Progenitor cell of endocrine pancreas (in vitro differentiated cells): ENCODE results near the gene RP2. TPM values are rescaled to one million over a fixed set of nuclear protein-coding genes. Genes with fewer than 3 reads are reported as not detected.

ENCODE experiments used
- DNase-seq: peaks from one replicate; pipeline ENCODE4 v3.0.0; 2021; ENCODE audit warnings: low spot score; ENCODE audit not compliant: unreplicated experiment
- H3K27ac Mint-ChIP-seq: 2 replicates; pipeline ENCODE4 v1.8.0; 2021; ENCODE audit warnings: mild to moderate bottlenecking, moderate library complexity, mixed read lengths
- H3K27me3 Mint-ChIP-seq: 2 replicates; pipeline ENCODE4 v1.8.0; 2021; ENCODE audit warnings: mixed read lengths
- H3K36me3 Mint-ChIP-seq: 2 replicates; pipeline ENCODE4 v1.8.0; 2022; ENCODE audit warnings: mixed read lengths; ENCODE audit not compliant: insufficient read depth
- H3K4me1 Mint-ChIP-seq: 2 replicates; pipeline ENCODE4 v1.8.0; 2021; ENCODE audit warnings: low read depth, mixed read lengths
- H3K4me3 Mint-ChIP-seq: 2 replicates; pipeline ENCODE4 v1.8.0; 2021; ENCODE audit warnings: low read depth, mild to moderate bottlenecking, moderate library complexity, mixed read lengths
- H3K9me3 Mint-ChIP-seq: 2 replicates; pipeline ENCODE4 v1.8.0; 2021; ENCODE audit warnings: low read depth, mixed read lengths
- total RNA-seq: library from RNA; stranded (reverse); gene quantifications from 2 replicates; pipeline ENCODE4 v1.2.1, GENCODE V29; 2021
- TF ChIP-seq, protein P1 (sequence below): fragments of 200-600 bp; sonication (generic); IDR thresholded peaks from one replicate; pipeline ENCODE4 v1.5.0; 2021; ENCODE audit warnings: antibody characterized with exemption, mild to moderate bottlenecking; ENCODE audit not compliant: unreplicated experiment

RP2 gene
- total RNA-seq, 1 donor from 2014 or later = 9.3 TPM

DNA sequence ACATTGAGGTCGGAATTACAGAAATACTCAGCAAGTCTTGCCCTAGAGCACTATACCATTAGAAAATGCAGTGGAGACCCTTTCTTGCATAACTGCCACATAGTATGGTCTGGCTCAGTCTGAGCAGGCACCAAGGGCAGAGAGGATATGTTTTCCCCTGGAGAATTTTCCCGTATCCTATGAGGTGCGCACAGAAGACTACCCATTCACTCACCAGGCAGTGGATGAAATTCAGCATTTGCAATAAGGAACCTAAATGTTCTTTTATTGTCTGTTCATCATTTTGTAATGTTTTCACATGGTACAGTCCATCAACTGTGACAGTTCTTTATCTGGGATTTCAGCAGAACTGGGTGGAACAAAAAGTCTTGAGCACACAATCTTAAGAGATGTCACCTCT lies 90.9 kb downstream of the RP2 start:
- Mint-ChIP-seq H3K27me3 (no peaks in the 10 kb centered on the region), H3K27ac (no peak overlapping the region)
- TF ChIP-seq, protein P1, sequence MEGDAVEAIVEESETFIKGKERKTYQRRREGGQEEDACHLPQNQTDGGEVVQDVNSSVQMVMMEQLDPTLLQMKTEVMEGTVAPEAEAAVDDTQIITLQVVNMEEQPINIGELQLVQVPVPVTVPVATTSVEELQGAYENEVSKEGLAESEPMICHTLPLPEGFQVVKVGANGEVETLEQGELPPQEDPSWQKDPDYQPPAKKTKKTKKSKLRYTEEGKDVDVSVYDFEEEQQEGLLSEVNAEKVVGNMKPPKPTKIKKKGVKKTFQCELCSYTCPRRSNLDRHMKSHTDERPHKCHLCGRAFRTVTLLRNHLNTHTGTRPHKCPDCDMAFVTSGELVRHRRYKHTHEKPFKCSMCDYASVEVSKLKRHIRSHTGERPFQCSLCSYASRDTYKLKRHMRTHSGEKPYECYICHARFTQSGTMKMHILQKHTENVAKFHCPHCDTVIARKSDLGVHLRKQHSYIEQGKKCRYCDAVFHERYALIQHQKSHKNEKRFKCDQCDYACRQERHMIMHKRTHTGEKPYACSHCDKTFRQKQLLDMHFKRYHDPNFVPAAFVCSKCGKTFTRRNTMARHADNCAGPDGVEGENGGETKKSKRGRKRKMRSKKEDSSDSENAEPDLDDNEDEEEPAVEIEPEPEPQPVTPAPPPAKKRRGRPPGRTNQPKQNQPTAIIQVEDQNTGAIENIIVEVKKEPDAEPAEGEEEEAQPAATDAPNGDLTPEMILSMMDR = no peak

DNA sequence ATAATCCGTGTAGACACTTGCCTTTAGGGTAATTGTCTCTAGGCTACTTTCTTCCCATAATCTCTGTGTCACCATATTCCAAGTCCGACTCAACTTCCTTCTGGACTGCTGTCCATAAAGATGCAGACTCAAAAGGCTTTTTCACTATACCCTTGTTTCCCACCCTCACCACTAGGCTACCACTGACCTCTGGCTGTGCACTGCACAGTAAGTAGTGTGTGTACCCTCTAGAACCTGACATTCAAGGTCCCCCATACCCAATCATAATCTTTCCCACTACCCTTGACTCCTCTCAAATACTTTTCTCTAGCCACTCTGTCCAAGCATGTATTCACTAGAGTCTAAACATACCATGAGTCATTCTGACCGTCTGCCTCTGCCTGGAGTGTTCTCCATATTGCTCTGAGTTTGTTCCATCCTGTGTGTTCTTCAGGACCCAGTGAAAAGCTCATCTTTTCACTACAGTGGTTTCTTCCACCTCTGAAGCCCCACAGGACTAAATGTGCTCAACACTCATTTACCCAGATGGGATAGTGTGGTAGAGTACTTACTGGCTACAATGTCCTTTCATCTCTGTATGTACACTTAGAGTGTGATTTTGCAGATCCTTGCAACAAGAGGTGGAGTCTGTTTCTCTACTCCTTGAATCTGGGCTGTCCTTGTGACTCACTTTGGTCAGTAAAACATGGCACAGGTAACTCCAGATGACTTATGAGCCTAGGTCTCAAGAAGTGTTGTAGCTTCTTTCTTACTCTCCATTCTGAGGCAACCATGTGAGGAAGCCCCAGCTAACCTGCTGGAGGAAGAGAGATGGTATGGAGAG lies 92.8 kb downstream of the RP2 start:
- no peak for DNase-seq
- Mint-ChIP-seq H3K4me3 (no peak overlapping the region), H3K4me1 (peaks cover 17% of the 10 kb centered on the region), H3K27me3 (no peaks in the 10 kb centered on the region), H3K36me3 (peaks cover 3% of the 10 kb centered on the region), H3K9me3 (peaks cover 22% of the 10 kb centered on the region), H3K27ac (no peak overlapping the region)
- TF ChIP-seq, protein P1 = no peak

More for the DNA sequence above, 90.9 kb downstream of the RP2 start:
- H3K4me3 Mint-ChIP-seq = no peak overlapping the region
- peaks cover 13% of the 10 kb centered on the region for H3K4me1 Mint-ChIP-seq
- H3K9me3 Mint-ChIP-seq = peaks cover 19% of the 10 kb centered on the region
- no peak for DNase-seq
- peaks cover 2% of the 10 kb centered on the region for H3K36me3 Mint-ChIP-seq

Other genes starting within 250 kb of the RP2 start
- gene SLC9A7, start 77.9 kb upstream of the RP2 start, total RNA-seq = 9.5 and 11.1 TPM in 2 replicates
- 22.5 and 23.4 TPM in 2 replicates for gene JADE3, start 75.4 kb downstream of the RP2 start, total RNA-seq
- 7.3 and 8.0 TPM in 2 replicates for gene RGN, start 241.4 kb downstream of the RP2 start, total RNA-seq